GM12801 (cell line): ENCODE measurements around the gene TLE2.

Experiments
- CTCF ChIP-seq: IDR thresholded peaks from one replicate; pipeline ENCODE4 v1.5.1; 2011; ENCODE audit warnings: control low read depth; ENCODE audit not compliant: insufficient read length; ENCODE audit errors: extremely low read depth

The TLE2 gene

GRCh38 chr19:3004522-3004921 is 24.6 kb downstream of the TLE2 start:
- TF ChIP-seq CTCF = no peak

- TF ChIP-seq CTCF = no peak
Observed at GRCh38 chr19:3003046-3003445, 26.0 kb downstream of the TLE2 start.

GRCh38 chr19:3001235-3001800 is 27.8 kb downstream of the TLE2 start:
- TF ChIP-seq CTCF = no peak

- no peak for TF ChIP-seq CTCF
Observed at GRCh38 chr19:2998642-2999041, 30.4 kb downstream of the TLE2 start.

GRCh38 chr19:2997720-2998119 is 31.4 kb downstream of the TLE2 start:
- no peak for TF ChIP-seq CTCF

- no peak for TF ChIP-seq CTCF
Observed at GRCh38 chr19:2994588-2995131, 34.4 kb downstream of the TLE2 start.

- no peak for TF ChIP-seq CTCF
Observed at GRCh38 chr19:2993579-2993978, 35.5 kb downstream of the TLE2 start.
